GM19468 (cell line): Measurements from ENCODE around the gene BRD3.
"Not testable (repeated sequence)": the region's sequence is repeated elsewhere in the genome, so short reads cannot be mapped to it uniquely, and the experiment has no call there.

Source experiments
- ATAC-seq: cut with Tn5 transposase; IDR thresholded peaks from one replicate; pipeline ENCODE4 v1.9.1; 2021; ENCODE audit warnings: mild to moderate bottlenecking, moderate library complexity, moderate number of reproducible peaks; ENCODE audit not compliant: unreplicated experiment; ENCODE audit errors: extremely low read depth

BRD3 gene

DNA sequence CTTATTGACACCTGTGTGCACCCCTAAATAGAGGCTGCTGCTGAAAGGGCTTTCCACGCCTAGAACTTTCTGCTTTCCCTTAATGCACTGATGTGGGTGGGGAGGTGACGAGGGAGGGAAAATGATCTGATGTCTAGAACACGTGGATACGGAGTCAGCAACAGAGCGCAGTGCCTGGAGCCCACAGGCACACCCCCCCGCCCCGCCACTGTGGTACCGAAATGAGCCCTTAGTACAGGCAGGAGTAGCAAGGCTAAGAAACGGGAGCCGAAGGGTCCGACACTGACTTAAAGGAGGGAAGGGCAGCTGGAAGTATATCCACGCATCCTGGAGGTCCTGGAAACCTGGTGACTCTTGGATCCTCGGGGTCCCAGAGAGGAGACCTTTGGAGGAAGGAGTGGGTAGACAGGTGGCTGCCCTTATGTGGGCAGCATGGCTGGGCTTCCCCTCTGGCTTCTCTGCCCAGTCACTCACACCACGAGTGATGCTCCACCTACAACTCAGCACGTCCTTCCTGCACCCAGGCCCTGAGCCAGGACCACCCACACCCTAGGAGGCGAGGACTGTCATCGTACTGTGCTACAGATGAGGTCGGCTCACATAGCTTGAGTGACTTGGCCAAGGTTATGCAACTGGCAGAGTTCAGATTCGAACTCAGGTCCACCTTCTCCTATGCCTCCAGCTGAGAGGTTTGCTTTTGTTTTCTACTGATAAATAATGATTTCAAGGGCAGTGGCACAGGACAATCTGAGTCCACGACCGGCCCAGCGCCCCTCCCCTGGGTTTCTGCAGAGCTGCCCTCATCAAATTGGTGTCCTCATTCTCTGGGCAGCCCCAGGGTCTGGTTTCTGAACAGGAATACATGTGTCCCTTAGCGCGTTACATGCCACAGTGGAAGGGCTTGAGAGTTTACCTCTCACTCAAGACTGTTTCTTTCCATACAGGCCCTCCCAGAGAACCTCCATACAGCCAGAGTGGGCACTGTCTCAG is 71.0 kb downstream of the BRD3 start:
- no peak for ATAC-seq

DNA sequence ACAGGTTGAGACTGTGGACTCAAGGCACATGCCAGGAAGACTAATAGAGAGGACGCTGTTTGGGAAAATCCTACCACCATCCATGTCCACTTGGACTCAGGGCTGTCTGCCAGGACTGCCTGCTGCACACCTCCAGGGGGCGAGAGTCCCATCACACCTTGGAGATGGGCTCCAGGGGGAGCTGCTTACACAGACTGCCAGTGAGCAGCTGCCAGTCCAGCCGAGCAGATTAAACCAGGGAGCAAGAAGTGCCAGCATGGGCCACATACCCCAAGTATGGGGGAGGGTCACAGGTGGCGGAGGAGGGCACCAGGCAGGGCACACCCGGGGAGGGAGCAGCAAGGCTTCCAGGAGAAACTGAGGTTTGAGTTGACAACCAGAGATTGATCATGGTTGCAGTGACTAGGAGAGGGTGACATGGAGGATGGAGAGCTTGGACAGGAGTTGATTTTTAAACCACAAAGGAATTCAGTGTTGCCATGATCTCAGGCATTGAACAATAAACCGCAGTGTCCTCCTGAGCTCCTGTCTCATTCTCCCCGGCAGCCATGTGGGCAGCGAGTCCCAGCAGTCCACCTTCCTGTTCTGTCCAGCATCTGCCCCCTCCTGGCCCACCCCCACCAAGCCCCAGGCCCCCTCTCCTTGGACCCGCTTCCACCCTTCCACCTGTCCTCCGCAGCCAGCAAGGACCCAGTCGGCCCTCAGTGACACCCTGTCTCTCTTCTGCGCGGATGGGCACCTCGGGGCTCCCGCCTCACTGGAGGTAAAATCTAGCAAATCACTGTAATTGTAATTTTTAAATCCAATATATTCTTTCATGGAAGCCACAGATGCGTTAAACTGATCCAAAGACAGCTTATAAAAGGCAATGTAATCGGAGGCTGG is 72.6 kb downstream of the BRD3 start:
- ATAC-seq = no peak

DNA sequence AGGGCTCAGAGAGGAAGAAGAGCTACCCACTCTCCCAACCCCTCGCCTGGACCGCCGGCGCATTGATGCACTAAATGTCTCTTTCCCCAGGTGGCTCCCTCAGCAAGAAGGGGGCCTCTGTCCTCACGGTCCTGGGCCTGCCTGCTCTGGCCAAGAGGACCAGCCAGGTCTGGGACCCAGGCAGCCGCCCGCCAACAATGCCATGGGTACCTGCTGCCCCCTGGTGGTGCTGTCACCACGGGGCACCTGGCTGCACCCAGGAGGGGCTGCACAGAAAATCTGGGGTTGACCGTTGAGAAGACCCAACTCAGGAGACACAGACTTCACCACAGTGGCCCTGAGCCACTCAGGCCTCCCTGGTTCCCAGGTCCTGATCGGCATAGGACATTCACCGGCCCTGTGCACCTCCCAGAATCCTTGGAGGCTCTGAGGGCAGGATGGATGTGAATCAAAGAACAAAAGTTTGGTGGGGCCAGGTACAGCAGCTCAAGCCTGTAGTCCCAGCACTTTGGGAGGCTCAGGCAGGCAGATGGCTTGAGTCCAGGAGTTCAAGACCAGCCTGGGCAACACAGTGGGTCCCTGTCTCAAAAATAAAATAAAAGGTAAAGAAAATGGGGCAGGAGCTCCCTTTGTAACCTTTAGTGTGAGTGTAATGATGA is 73.3 kb downstream of the BRD3 start:
- no peak for ATAC-seq

- no peak for ATAC-seq
These were observed 74.1 kb downstream of the BRD3 start for GRCh38 chr9:133993635-133994253.

- no peak for ATAC-seq
These were observed 74.8 kb downstream of the BRD3 start for GRCh38 chr9:133992780-133993634.

- ATAC-seq = no peak
These were observed 75.7 kb downstream of the BRD3 start, which contains the start of gene VAV2 for GRCh38 chr9:133991964-133992779. Gene VAV2, minus strand, starts transcription at chr9:133992324. Its CDS starts 46 bp downstream, at chr9:133992278.

- ATAC-seq = no peak
These were observed 76.5 kb downstream of the BRD3 start for GRCh38 chr9:133991214-133991921.

- no peak for ATAC-seq
These were observed 77.2 kb downstream of the BRD3 start for GRCh38 chr9:133990366-133991213.

- ATAC-seq = no peak
These were observed 78.0 kb downstream of the BRD3 start for GRCh38 chr9:133989625-133990365.

DNA sequence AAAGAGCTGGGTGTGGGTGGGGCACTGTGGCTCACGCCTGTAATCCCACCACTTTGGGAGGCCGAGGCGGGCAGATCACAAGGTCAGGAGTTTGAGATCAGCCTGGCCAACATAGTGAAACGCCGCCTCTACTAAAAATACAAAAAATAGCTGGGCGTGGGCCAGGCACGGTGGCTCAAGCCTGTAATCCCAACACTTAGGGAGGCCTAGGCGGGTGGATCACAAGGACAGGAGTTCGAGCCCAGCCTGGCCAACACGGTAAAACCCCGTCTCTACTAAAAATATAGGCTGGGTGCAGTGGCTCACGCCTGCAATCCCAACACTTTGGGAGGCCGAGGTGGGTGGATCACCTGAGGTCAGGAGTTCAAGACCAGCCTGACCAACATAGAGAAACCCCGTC is 79.1 kb downstream of the BRD3 start:
- ATAC-seq = not testable (repeated sequence)

DNA sequence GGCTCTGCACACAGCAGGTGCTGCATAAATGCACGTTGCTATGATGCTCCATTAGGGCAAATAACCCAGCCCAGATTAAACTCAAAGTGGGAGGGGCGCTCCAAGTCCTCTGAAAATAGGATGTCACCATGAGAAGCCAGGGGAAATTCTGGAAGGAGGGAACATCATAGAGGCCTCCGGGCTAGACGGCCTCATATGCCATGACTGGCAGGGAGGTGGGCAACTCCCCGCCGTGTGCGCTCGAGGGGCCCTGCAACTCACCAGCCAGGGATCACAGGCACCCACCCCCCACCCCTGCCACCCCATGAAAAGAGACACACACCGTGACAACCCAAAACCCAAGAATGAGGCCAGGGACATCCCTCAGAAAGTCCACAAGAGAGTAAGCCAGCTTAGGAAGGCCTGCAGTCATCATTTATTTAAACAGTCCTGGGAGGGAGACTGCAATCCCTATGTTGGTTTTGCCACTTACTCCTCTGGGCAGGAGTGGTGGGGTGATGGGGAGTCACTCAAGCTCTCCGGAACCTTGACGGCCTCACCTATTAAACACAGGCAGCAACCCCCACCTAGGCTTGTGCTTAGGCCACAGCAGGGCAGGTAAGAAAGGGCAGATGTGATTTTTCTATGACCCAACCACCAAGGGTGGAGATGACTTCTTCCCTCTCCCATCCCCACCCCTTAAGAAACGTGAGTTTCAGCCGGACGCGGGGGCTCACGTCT is 79.7 kb downstream of the BRD3 start:
- ATAC-seq = no peak

GRCh38 chr9:133987446-133987788 is 80.4 kb downstream of the BRD3 start:
- ATAC-seq = no peak

GRCh38 chr9:133986774-133987445 is 80.9 kb downstream of the BRD3 start:
- ATAC-seq = no peak

DNA sequence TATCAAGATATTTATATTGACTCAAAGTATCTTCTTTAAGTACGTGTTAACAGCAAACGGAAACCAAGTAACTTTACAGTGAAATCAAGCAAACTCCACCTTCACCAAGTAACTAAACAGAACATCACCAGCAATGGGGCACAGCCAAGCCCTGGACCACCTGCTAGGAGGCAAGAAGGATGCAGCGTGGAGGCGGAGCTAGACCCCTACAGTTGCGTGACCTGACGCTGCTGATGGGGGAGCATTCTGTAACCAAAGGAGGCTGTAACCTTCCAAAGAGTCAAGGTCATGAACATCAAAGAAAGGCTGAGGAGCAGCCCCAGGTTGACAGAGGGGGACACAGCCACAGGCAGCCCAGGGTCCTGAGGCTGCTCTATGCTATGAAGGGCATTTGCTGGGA is 81.8 kb downstream of the BRD3 start:
- ATAC-seq = no peak
